SK-N-SH treated with all-trans-retinoic acid at 6 μM for 48 hours (cell line): ENCODE data around the gene TMEM269.

Experiments used
- CSDC2 ChIP-seq: fragments of 250-450 bp; sonication (Bioruptor Pico); IDR thresholded peaks from 2 replicates; pipeline ENCODE4 v1.5.0; 2020; ENCODE audit warnings: mild to moderate bottlenecking, moderate library complexity
- CSRNP3 ChIP-seq: fragments of 250-450 bp; sonication (Bioruptor Pico); IDR thresholded peaks from 2 replicates; pipeline ENCODE4 v1.5.1; 2021; ENCODE audit warnings: mild to moderate bottlenecking, moderate library complexity
- GLIS3 ChIP-seq: fragments of 250-450 bp; sonication (Bioruptor Pico); IDR thresholded peaks from 2 replicates; pipeline ENCODE4 v1.5.0; 2020; ENCODE audit warnings: mild to moderate bottlenecking, moderate library complexity

GRCh38 chr1:42806171-42806570, 21.4 kb downstream of the TMEM269 start:
- no peak for TF ChIP-seq CSDC2 (CRISPR knock-in tag)
- TF ChIP-seq CSRNP3 (CRISPR knock-in tag): no peak
- TF ChIP-seq GLIS3 (CRISPR knock-in tag): no peak
